Endodermal cell (in vitro differentiated cells): ENCODE results near the gene DMP1. TPM values are rescaled to one million over a fixed set of nuclear protein-coding genes. Genes with fewer than 3 reads are reported as not detected.
A peak's percentile ranks its signal among the peaks of the same experiment; 100 is the strongest.

Experiments used
- DNase-seq: peaks from one replicate; pipeline ENCODE4 v3.0.0-alpha.2; 2017
- H3K27ac ChIP-seq: 2 replicates; pipeline ENCODE4 v1.5.1; 2013; ENCODE audit warnings: mild to moderate bottlenecking, low read depth, low read length, moderate library complexity
- H3K27me3 ChIP-seq: 2 replicates; pipeline ENCODE4 v1.6.1; 2013; ENCODE audit warnings: mild to moderate bottlenecking, low read length, moderate library complexity; ENCODE audit not compliant: insufficient read depth, control insufficient read depth, poor library complexity, severe bottlenecking
- H3K36me3 ChIP-seq: 2 replicates; pipeline ENCODE4 v1.7.0; 2013; ENCODE audit warnings: mild to moderate bottlenecking, low read length, moderate library complexity; ENCODE audit not compliant: control insufficient read depth, insufficient read depth
- H3K4me1 ChIP-seq: one replicate; pipeline ENCODE4 v1.7.0; 2013; ENCODE audit warnings: low read length; ENCODE audit not compliant: control insufficient read depth, insufficient read depth
- H3K4me3 ChIP-seq: 2 replicates; pipeline ENCODE4 v1.5.1; 2013; ENCODE audit warnings: mild to moderate bottlenecking, low read length, moderate library complexity
- H3K9ac ChIP-seq: 2 replicates; pipeline ENCODE4 v1.6.1; 2013; ENCODE audit warnings: mild to moderate bottlenecking, low read length, moderate library complexity; ENCODE audit not compliant: poor library complexity, severe bottlenecking; ENCODE audit errors: extremely low read depth
- H3K9me3 ChIP-seq: 2 replicates; pipeline ENCODE4 v1.6.1; 2013; ENCODE audit warnings: mild to moderate bottlenecking, low read length, moderate library complexity; ENCODE audit not compliant: control insufficient read depth
- H3K27ac Mint-ChIP-seq: 2 replicates; pipeline ENCODE4 v1.8.0; 2020; ENCODE audit warnings: mixed read lengths
- H3K27me3 Mint-ChIP-seq: 2 replicates; pipeline ENCODE4 v1.8.0; 2021; ENCODE audit warnings: mild to moderate bottlenecking, mixed read lengths; ENCODE audit not compliant: insufficient read depth
- H3K36me3 Mint-ChIP-seq: 2 replicates; pipeline ENCODE4 v1.8.0; 2020; ENCODE audit warnings: low read depth, mixed read lengths
- H3K4me1 Mint-ChIP-seq: 2 replicates; pipeline ENCODE4 v1.8.0; 2020; ENCODE audit warnings: mixed read lengths
- H3K4me3 Mint-ChIP-seq: 2 replicates; pipeline ENCODE4 v1.8.0; 2020; ENCODE audit warnings: mild to moderate bottlenecking, moderate library complexity, mixed read lengths
- H3K9me3 Mint-ChIP-seq: 2 replicates; pipeline ENCODE4 v1.8.0; 2020; ENCODE audit warnings: mild to moderate bottlenecking, mixed read lengths
- WGBS, 2 experiments: methylation state at CpG; one replicate each; pipeline versions ENCODE4 v1.1.5 to v1.1.7; 2013; ENCODE audit warnings: missing lambda C conversion rate in 2 of 2, mixed read lengths in 1 of 2; ENCODE audit not compliant: insufficient coverage in 1 of 2, insufficient read length in 1 of 2; 5-methylcytosine and 5-hydroxymethylcytosine counted together
- total RNA-seq, 2 donors: library from RNA; stranded (reverse); fragmentation: NEBNext Ultra II Directional in 1 of 2; extraction: Animal tissue kit (Norgen Biotek cat#: 25700) in 1 of 2; gene quantifications; 2 replicates in 1 of 2; 3 replicates in 1 of 2; pipeline ENCODE4 v1.2.1, GENCODE V29; 2021
- TF ChIP-seq, protein P1 (sequence below): fragments of 200-600 bp; sonication (generic); conservative IDR thresholded peaks from 2 replicates; pipeline ENCODE4 v1.5.0; 2021; ENCODE audit warnings: antibody characterized with exemption, mild to moderate bottlenecking

The DMP1 gene
- total RNA-seq, 2 donors from 2014 or later: 0.09 TPM; not detected in 1

DNA sequence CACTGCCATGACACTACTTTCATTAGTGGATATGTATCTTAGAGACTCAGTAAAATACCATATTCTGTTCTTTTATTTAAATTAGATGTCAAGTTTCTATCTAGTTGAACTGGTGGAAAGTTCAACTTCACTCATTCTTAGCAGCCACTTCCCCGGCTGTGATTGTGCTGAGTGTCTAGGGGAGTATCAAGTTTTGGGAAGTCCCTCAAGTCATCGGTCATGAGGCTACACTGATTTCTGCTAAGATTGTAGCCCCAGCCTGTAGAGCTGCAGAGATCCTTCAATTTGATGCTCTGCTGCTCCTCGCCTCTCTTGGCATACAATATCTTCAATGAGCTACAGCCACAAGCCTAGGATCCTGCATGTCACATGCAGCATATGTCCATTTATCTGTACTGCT lies 53.9 kb downstream of the DMP1 start:
- no peak for DNase-seq
- 91% methylated on average over 3 of the region's 3 CpGs; no CpG with 5 or more reads in 1 of the 2 experiments for WGBS, 2 experiments
- H3K9ac ChIP-seq: no peak overlapping the region
- Mint-ChIP-seq H3K4me3 (no peak overlapping the region), H3K27ac (no peak overlapping the region), H3K36me3 (no peaks in the 10 kb centered on the region), H3K9me3 (peaks cover 3% of the 10 kb centered on the region), H3K4me1 (peaks cover 10% of the 10 kb centered on the region), H3K27me3 (no peaks in the 10 kb centered on the region)
- TF ChIP-seq, protein P1, sequence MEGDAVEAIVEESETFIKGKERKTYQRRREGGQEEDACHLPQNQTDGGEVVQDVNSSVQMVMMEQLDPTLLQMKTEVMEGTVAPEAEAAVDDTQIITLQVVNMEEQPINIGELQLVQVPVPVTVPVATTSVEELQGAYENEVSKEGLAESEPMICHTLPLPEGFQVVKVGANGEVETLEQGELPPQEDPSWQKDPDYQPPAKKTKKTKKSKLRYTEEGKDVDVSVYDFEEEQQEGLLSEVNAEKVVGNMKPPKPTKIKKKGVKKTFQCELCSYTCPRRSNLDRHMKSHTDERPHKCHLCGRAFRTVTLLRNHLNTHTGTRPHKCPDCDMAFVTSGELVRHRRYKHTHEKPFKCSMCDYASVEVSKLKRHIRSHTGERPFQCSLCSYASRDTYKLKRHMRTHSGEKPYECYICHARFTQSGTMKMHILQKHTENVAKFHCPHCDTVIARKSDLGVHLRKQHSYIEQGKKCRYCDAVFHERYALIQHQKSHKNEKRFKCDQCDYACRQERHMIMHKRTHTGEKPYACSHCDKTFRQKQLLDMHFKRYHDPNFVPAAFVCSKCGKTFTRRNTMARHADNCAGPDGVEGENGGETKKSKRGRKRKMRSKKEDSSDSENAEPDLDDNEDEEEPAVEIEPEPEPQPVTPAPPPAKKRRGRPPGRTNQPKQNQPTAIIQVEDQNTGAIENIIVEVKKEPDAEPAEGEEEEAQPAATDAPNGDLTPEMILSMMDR: no peak
- H3K27ac ChIP-seq: no peak overlapping the region
- H3K9me3 ChIP-seq: no peaks in the 10 kb centered on the region
- H3K36me3 ChIP-seq: no peaks in the 10 kb centered on the region
- H3K4me3 ChIP-seq: no peak overlapping the region
- no peaks in the 10 kb centered on the region for H3K4me1 ChIP-seq
- no peaks in the 10 kb centered on the region for H3K27me3 ChIP-seq

DNA sequence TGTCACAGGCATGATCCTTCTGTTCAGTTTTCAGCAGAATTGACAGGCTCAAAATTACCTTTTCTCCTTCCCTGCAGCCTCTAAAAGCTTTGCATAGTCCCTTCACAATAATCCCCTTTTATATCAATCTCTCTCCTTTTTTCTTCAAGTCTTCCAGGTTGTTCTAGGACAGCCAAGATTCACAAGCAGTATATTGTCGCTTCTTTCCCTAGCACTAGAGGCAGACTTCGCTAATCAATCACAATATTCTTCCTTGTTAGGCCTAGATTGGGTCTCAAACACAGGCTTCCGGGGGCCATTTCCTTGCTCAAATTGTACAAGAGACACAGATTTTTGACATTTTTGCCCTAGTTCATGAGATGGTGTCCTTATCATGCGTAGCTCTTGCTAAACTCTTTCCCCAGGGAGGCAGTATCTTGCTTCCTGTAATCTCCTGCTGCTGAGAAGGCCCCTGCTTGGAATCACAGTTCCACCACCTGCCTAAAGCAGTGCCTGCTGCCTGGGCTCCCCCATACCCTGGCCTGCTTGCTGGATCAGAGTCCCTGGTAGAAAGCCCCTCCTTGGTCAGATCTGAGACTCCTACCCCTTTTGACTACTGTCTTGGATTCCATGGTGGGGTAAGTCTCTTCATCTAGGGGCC lies 57.3 kb downstream of the DMP1 start:
- H3K9me3 Mint-ChIP-seq: peaks cover 19% of the 10 kb centered on the region
- TF ChIP-seq, protein P1: peak; percentile 25
- Histone ChIP-seq H3K36me3 (no peaks in the 10 kb centered on the region), H3K27ac (no peak overlapping the region), H3K4me1 (no peaks in the 10 kb centered on the region), H3K9ac (no peak overlapping the region), H3K27me3 (no peaks in the 10 kb centered on the region), H3K4me3 (no peak overlapping the region), H3K9me3 (peaks cover 5% of the 10 kb centered on the region)
- peaks cover 10% of the 10 kb centered on the region for H3K4me1 Mint-ChIP-seq
- H3K36me3 Mint-ChIP-seq: no peaks in the 10 kb centered on the region
- no peaks in the 10 kb centered on the region for H3K27me3 Mint-ChIP-seq
- no peak overlapping the region for H3K4me3 Mint-ChIP-seq
- WGBS, 2 experiments: 68 to 100% methylated on average over 1 to 4 of the region's 4 CpGs
- H3K27ac Mint-ChIP-seq: no peak overlapping the region
- peak; percentile 62 for DNase-seq

Other genes starting within 250 kb of the DMP1 start
- gene NUDT9, start 227.7 kb upstream of the DMP1 start, total RNA-seq: 10 to 100 TPM; 23.2 to 28.6 TPM
- 1 to 10 TPM in 1 of 2 donors, under 1 TPM in 1; 0.26 to 1.0 TPM for gene SPARCL1, start 120.9 kb upstream of the DMP1 start, total RNA-seq
- gene DSPP, start 41.8 kb upstream of the DMP1 start, total RNA-seq: not detected
- gene IBSP, start 149.3 kb downstream of the DMP1 start, total RNA-seq: not detected
- gene MEPE, start 182.7 kb downstream of the DMP1 start, total RNA-seq: under 1 TPM; 0.37 to 0.89 TPM